Endothelial cell of umbilical vein (primary cell): ENCODE measurements around the gene SIGLEC9.

ENCODE experiments used
- CTCF ChIP-seq, 2 donors: IDR thresholded peaks; 1 replicate in 1 of 2; 2 replicates in 1 of 2; pipeline ENCODE4 v1.5.1; 2011; ENCODE audit warnings: low read length in 2 of 2, mild to moderate bottlenecking in 2 of 2, moderate library complexity in 2 of 2, control low read depth in 1 of 2, inconsistent platforms in 1 of 2, low read depth in 1 of 2; ENCODE audit not compliant: insufficient read depth in 1 of 2; ENCODE audit errors: extremely low read depth in 1 of 2
- FOS ChIP-seq: IDR thresholded peaks from 2 replicates; pipeline ENCODE4 v1.6.1; 2011; ENCODE audit warnings: mild to moderate bottlenecking, low read length, moderate library complexity, borderline replicate concordance; ENCODE audit not compliant: insufficient read depth
- POLR2A ChIP-seq: IDR thresholded peaks from 2 replicates; pipeline ENCODE4 v1.6.1; 2012; ENCODE audit warnings: low read depth, mild to moderate bottlenecking, control low read depth, low read length
- POLR2AphosphoS5 ChIP-seq: IDR thresholded peaks from 2 replicates; pipeline ENCODE4 v1.6.1; 2012; ENCODE audit warnings: low read depth, mild to moderate bottlenecking, control low read depth, low read length, moderate library complexity; ENCODE audit not compliant: insufficient read depth

DNA sequence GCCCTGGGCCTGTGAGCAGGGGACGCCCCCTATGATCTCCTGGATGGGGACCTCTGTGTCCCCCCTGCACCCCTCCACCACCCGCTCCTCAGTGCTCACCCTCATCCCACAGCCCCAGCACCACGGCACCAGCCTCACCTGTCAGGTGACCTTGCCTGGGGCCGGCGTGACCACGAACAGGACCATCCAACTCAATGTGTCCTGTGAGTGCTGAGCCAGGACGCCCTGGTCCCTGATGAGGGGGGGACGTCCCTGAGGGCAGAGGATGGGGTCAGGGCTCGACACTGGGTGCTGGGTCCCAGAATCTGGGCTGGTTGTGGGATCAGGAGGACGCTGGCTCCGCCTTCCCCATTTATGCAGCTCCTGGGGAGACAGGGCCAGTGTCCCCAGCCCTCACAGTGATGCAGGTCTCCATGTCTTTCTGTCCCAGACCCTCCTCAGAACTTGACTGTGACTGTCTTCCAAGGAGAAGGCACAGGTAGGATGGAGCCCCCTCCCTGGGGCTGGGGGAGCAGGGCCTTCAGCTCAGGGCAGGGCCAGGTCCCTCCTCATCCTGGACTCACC is 19.9 kb downstream of the SIGLEC9 start:
- TF ChIP-seq FOS = no peak
- no peak for TF ChIP-seq POLR2AphosphoS5
- TF ChIP-seq CTCF (IDR thresholded peaks at IDR 0.05; ENCODE audit: extremely low read depth in 1 of 2, insufficient read depth in 1 of 2, low read depth in 1 of 2, low read length in 2 of 2) = no peak
- no peak for TF ChIP-seq POLR2A
